Endometrial microvascular endothelial cells (primary cell): ENCODE results near the gene GALNT9. TPM values are rescaled to one million over a fixed set of nuclear protein-coding genes. Genes with fewer than 3 reads are reported as not detected.

Experiments
- in situ Hi-C: cut with HindIII; loops from 2 replicates; pipeline ENCODE4 v1.10.0; 2017; ENCODE audit warnings: low sequenced_read_pairs, low pct_unique_long_range_greater_than_20kb; ENCODE audit errors: inconsistent ontology term
- total RNA-seq: library from RNA; depleted of rRNA; stranded (reverse); fragments of >200 nt; gene quantifications from one replicate; pipeline ENCODE4 v1.2.3, GENCODE V29; 2015; ENCODE audit errors: inconsistent ontology term

GALNT9 gene
- total RNA-seq, 1 donor from 2014 or later = not detected

GRCh38 chr12:132175496-132176384, 153.6 kb downstream of the GALNT9 start:
- in situ Hi-C loops = no loop called here

- in situ Hi-C loops = no loop called here
These were observed 154.4 kb downstream of the GALNT9 start for GRCh38 chr12:132174839-132175490.

- in situ Hi-C loops = no loop called here
These were observed 155.2 kb downstream of the GALNT9 start for GRCh38 chr12:132174015-132174838.

- in situ Hi-C loops = no loop called here
These were observed 156.0 kb downstream of the GALNT9 start for GRCh38 chr12:132173135-132174014.

- in situ Hi-C loops = no loop called here
These were observed 156.8 kb downstream of the GALNT9 start for GRCh38 chr12:132172619-132173018.

GRCh38 chr12:132171968-132172521, 157.3 kb downstream of the GALNT9 start:
- in situ Hi-C loops = no loop called here

GRCh38 chr12:132171293-132171967, 158.0 kb downstream of the GALNT9 start:
- in situ Hi-C loops = no loop called here

- in situ Hi-C loops = no loop called here
These were observed 158.6 kb downstream of the GALNT9 start for GRCh38 chr12:132170637-132171292.

- in situ Hi-C loops = no loop called here
These were observed 159.2 kb downstream of the GALNT9 start for GRCh38 chr12:132170094-132170636.

GRCh38 chr12:132169376-132169775, 160.0 kb downstream of the GALNT9 start:
- in situ Hi-C loops = no loop called here

- in situ Hi-C loops = no loop called here
These were observed 160.9 kb downstream of the GALNT9 start for GRCh38 chr12:132168311-132169031.

GRCh38 chr12:132167611-132168310, 161.6 kb downstream of the GALNT9 start:
- in situ Hi-C loops = no loop called here

GRCh38 chr12:132166801-132167591, 162.4 kb downstream of the GALNT9 start:
- in situ Hi-C loops = no loop called here

GRCh38 chr12:132166093-132166492, 163.3 kb downstream of the GALNT9 start:
- in situ Hi-C loops = no loop called here

- in situ Hi-C loops = no loop called here
These were observed 163.8 kb downstream of the GALNT9 start for GRCh38 chr12:132165584-132165983.
